GM10847 (cell line): ENCODE data around the gene ERRFI1.

Experiments used
- POLR2A ChIP-seq: IDR thresholded peaks from 2 replicates; pipeline ENCODE4 v1.6.1; 2011; ENCODE audit not compliant: insufficient read length; ENCODE audit errors: extremely low read depth

ERRFI1 gene

GRCh38 chr1:8024329-8024728 lies 1.8 kb downstream of the ERRFI1 start:
- no peak for TF ChIP-seq POLR2A

- TF ChIP-seq POLR2A = no peak
Observed at GRCh38 chr1:8023995-8024313, 2.2 kb downstream of the ERRFI1 start.

GRCh38 chr1:8023287-8023994 lies 2.7 kb downstream of the ERRFI1 start:
- TF ChIP-seq POLR2A = no peak

- no peak for TF ChIP-seq POLR2A
Observed at GRCh38 chr1:8022395-8023286, 3.5 kb downstream of the ERRFI1 start.

GRCh38 chr1:8021676-8022266 lies 4.3 kb downstream of the ERRFI1 start:
- TF ChIP-seq POLR2A = no peak

GRCh38 chr1:8020032-8020431 lies 6.1 kb downstream of the ERRFI1 start:
- no peak for TF ChIP-seq POLR2A

- no peak for TF ChIP-seq POLR2A
Observed at GRCh38 chr1:8019229-8019620, 6.9 kb downstream of the ERRFI1 start.

- no peak for TF ChIP-seq POLR2A
Observed at GRCh38 chr1:8018492-8019228, 7.4 kb downstream of the ERRFI1 start.

GRCh38 chr1:8017495-8018197 lies 8.5 kb downstream of the ERRFI1 start:
- no peak for TF ChIP-seq POLR2A

GRCh38 chr1:8016895-8017241 lies 9.2 kb downstream of the ERRFI1 start:
- TF ChIP-seq POLR2A = no peak

- no peak for TF ChIP-seq POLR2A
Observed at GRCh38 chr1:8016210-8016894, 9.8 kb downstream of the ERRFI1 start.

GRCh38 chr1:8015809-8016165 lies 10.3 kb downstream of the ERRFI1 start:
- no peak for TF ChIP-seq POLR2A

GRCh38 chr1:8015036-8015808 lies 10.9 kb downstream of the ERRFI1 start:
- no peak for TF ChIP-seq POLR2A
